Activated CD4-positive, alpha-beta memory T cell treated with anti-CD3 and anti-CD28 coated beads for 36 hours (primary cell): ENCODE data around the gene SPZ1. TPM values are rescaled to one million over a fixed set of nuclear protein-coding genes. Genes with fewer than 3 reads are reported as not detected.
"Not testable (repeated sequence)": the region's sequence is repeated elsewhere in the genome, so short reads cannot be mapped to it uniquely, and the experiment has no call there.

Source experiments
- CTCF ChIA-PET: fragments of 350-600 bp; sonication (Branson Sonifier 250); formaldehyde crosslinking; loops from one replicate; lab custom pipeline; 2021; ENCODE audit warnings: antibody characterized with exemption, inconsistent platforms; lab: Charles Lee
- POLR2A ChIA-PET: fragments of 350-600 bp; sonication (Branson Sonifier 250); formaldehyde crosslinking; loops from one replicate; lab custom pipeline; 2021; ENCODE audit warnings: antibody characterized with exemption; lab: Charles Lee
- DNase-seq: peaks from one replicate; pipeline ENCODE4 v3.0.0-alpha.2; 2020
- H3K27ac Mint-ChIP-seq: one replicate; pipeline ENCODE4 v1.8.0; 2021; ENCODE audit warnings: mixed read lengths
- H3K27me3 Mint-ChIP-seq: one replicate; pipeline ENCODE4 v1.8.0; 2021; ENCODE audit warnings: mixed read lengths
- H3K36me3 Mint-ChIP-seq: one replicate; pipeline ENCODE4 v1.8.0; 2021; ENCODE audit warnings: mixed read lengths
- H3K4me1 Mint-ChIP-seq: one replicate; pipeline ENCODE4 v1.8.0; 2021; ENCODE audit warnings: low read depth, mixed read lengths
- H3K4me3 Mint-ChIP-seq: one replicate; pipeline ENCODE4 v1.8.0; 2021; ENCODE audit warnings: mild to moderate bottlenecking, mixed read lengths
- H3K9me3 Mint-ChIP-seq: one replicate; pipeline ENCODE4 v1.8.0; 2021; ENCODE audit warnings: mixed read lengths
- intact Hi-C: fragments of 100-400 bp; cut with micrococcal nuclease; formaldehyde crosslinking; loops from one replicate; pipeline ENCODE4 v1.15.1; 2023
- total RNA-seq, 2 experiments: library from RNA; stranded (reverse); gene quantifications; one replicate each; pipeline ENCODE4 v1.2.3, GENCODE V29; 2021

The SPZ1 gene
- total RNA-seq, 2 experiments from 2014 or later, result not detected

GRCh38 chr5:80299601-80300000 lies 20.2 kb upstream of the SPZ1 start:
- DNase-seq, result no peak
- Mint-ChIP-seq H3K4me1 (no peaks in the 10 kb centered on the region), H3K9me3 (no peaks in the 10 kb centered on the region), H3K27me3 (no peaks in the 10 kb centered on the region), H3K27ac (no peak overlapping the region), H3K36me3 (no peaks in the 10 kb centered on the region), H3K4me3 (no peak overlapping the region)
- intact Hi-C loops, result no loop called here
- ChIA-PET POLR2A (no interaction called here), CTCF (interaction anchor here (1.3 kb wide), 1 partner anchor 216 kb away, joined by 3 read pairs; no protein-coding TSS in a partner anchor)

- H3K4me1 Mint-ChIP-seq, result no peaks in the 10 kb centered on the region
- H3K27ac Mint-ChIP-seq, result no peak overlapping the region
- intact Hi-C loops, result no loop called here
- H3K27me3 Mint-ChIP-seq, result no peaks in the 10 kb centered on the region
- H3K4me3 Mint-ChIP-seq, result no peak overlapping the region
- H3K36me3 Mint-ChIP-seq, result no peaks in the 10 kb centered on the region
- CTCF ChIA-PET, result interaction anchor here (1.3 kb wide), 1 partner anchor 217 kb away, joined by 3 read pairs; no protein-coding TSS in a partner anchor
- POLR2A ChIA-PET, result no interaction called here
- no peak for DNase-seq
- H3K9me3 Mint-ChIP-seq, result no peaks in the 10 kb centered on the region
Measured at GRCh38 chr5:80300125-80300524, 19.7 kb upstream of the SPZ1 start.

- POLR2A ChIA-PET, DNase-seq, H3K27ac Mint-ChIP-seq, H3K4me3 Mint-ChIP-seq, H3K9me3 Mint-ChIP-seq, H3K27me3 Mint-ChIP-seq, H3K36me3 Mint-ChIP-seq, H3K4me1 Mint-ChIP-seq, intact Hi-C loops: not testable (repeated sequence)
- CTCF ChIA-PET, result interaction anchor here (1.3 kb wide), 1 partner anchor 217 kb away, joined by 3 read pairs; no protein-coding TSS in a partner anchor
Measured at GRCh38 chr5:80300796-80301195, 19.0 kb upstream of the SPZ1 start.

GRCh38 chr5:80301342-80301741 lies 18.5 kb upstream of the SPZ1 start:
- DNase-seq, H3K27me3 Mint-ChIP-seq, H3K27ac Mint-ChIP-seq, CTCF ChIA-PET, POLR2A ChIA-PET, H3K9me3 Mint-ChIP-seq, intact Hi-C loops, H3K4me3 Mint-ChIP-seq, H3K36me3 Mint-ChIP-seq, H3K4me1 Mint-ChIP-seq: not testable (repeated sequence)

- Mint-ChIP-seq H3K4me1 (no peaks in the 10 kb centered on the region), H3K27me3 (no peaks in the 10 kb centered on the region), H3K36me3 (no peaks in the 10 kb centered on the region), H3K9me3 (no peaks in the 10 kb centered on the region), H3K27ac (no peak overlapping the region), H3K4me3 (no peak overlapping the region)
- ChIA-PET POLR2A (no interaction called here), CTCF (no interaction called here)
- intact Hi-C loops, result no loop called here
- DNase-seq, result no peak
Measured at GRCh38 chr5:80302636-80303035, 17.2 kb upstream of the SPZ1 start.

GRCh38 chr5:80308526-80308925 lies 11.3 kb upstream of the SPZ1 start:
- no peak overlapping the region for H3K27ac Mint-ChIP-seq

GRCh38 chr5:80309871-80310665 lies 9.7 kb upstream of the SPZ1 start:
- Mint-ChIP-seq H3K27ac (no peak overlapping the region), H3K4me3 (no peak overlapping the region), H3K4me1 (no peaks in the 10 kb centered on the region), H3K27me3 (peaks cover 1% of the 10 kb centered on the region), H3K9me3 (peaks cover 3% of the 10 kb centered on the region), H3K36me3 (no peaks in the 10 kb centered on the region)
- ChIA-PET CTCF (interaction anchor here (2.9 to 8.5 kb wide), 2 partner anchors 217 to 226 kb away, joined by 43 to 214 read pairs; no protein-coding TSS in a partner anchor), POLR2A (no interaction called here)
- intact Hi-C loops, result no loop called here
- no peak for DNase-seq

More at GRCh38 chr5:80308526-80308925, 11.3 kb upstream of the SPZ1 start:
- no peaks in the 10 kb centered on the region for H3K27me3 Mint-ChIP-seq
- no peaks in the 10 kb centered on the region for H3K4me1 Mint-ChIP-seq
- DNase-seq, result no peak
- H3K4me3 Mint-ChIP-seq, result no peak overlapping the region
- intact Hi-C loops, result no loop called here
- H3K36me3 Mint-ChIP-seq, result no peaks in the 10 kb centered on the region
- ChIA-PET POLR2A (interaction anchor here (1.0 kb wide), 1 partner anchor 217 kb away, joined by 5 read pairs; no protein-coding TSS in a partner anchor), CTCF (interaction anchor here (0.6 to 8.5 kb wide), 13 partner anchors 8 to 225 kb away, joined by 3 to 214 read pairs (median 5); partner anchors contain the start of gene SERINC5)
- peaks cover 3% of the 10 kb centered on the region for H3K9me3 Mint-ChIP-seq

- CTCF ChIA-PET, result interaction anchor here (0.9 to 1.2 kb wide), 2 partner anchors 223 to 232 kb away, joined by 3 read pairs; no protein-coding TSS in a partner anchor
- Mint-ChIP-seq H3K9me3 (no peaks in the 10 kb centered on the region), H3K27me3 (peaks cover 13% of the 10 kb centered on the region), H3K4me3 (no peak overlapping the region), H3K4me1 (no peaks in the 10 kb centered on the region), H3K36me3 (no peaks in the 10 kb centered on the region), H3K27ac (no peak overlapping the region)
- POLR2A ChIA-PET, result no interaction called here
- no peak for DNase-seq
- intact Hi-C loops, result no loop called here
Measured at GRCh38 chr5:80315244-80315643, 4.6 kb upstream of the SPZ1 start.

- H3K9me3 Mint-ChIP-seq, result no peaks in the 10 kb centered on the region
- ChIA-PET CTCF (interaction anchor here (0.6 to 1.1 kb wide), 3 partner anchors 10 to 234 kb away, joined by 3 read pairs; no protein-coding TSS in a partner anchor), POLR2A (no interaction called here)
- H3K27ac Mint-ChIP-seq, result no peak overlapping the region
- H3K27me3 Mint-ChIP-seq, result peaks cover 13% of the 10 kb centered on the region
- H3K36me3 Mint-ChIP-seq, result no peaks in the 10 kb centered on the region
- intact Hi-C loops, result no loop called here
- no peaks in the 10 kb centered on the region for H3K4me1 Mint-ChIP-seq
- no peak for DNase-seq
- H3K4me3 Mint-ChIP-seq, result no peak overlapping the region
Measured at GRCh38 chr5:80318212-80318611, 1.6 kb upstream of the SPZ1 start.

GRCh38 chr5:80324912-80325311 lies 5.1 kb downstream of the SPZ1 start:
- POLR2A ChIA-PET, result no interaction called here
- no peak overlapping the region for H3K4me3 Mint-ChIP-seq
- no peaks in the 10 kb centered on the region for H3K36me3 Mint-ChIP-seq
- H3K4me1 Mint-ChIP-seq, result no peaks in the 10 kb centered on the region
- intact Hi-C loops, result no loop called here
- H3K27ac Mint-ChIP-seq, result no peak overlapping the region
- CTCF ChIA-PET, result no interaction called here
- no peaks in the 10 kb centered on the region for H3K9me3 Mint-ChIP-seq
- DNase-seq, result no peak
- peaks cover 3% of the 10 kb centered on the region for H3K27me3 Mint-ChIP-seq

GRCh38 chr5:80326468-80326867 lies 6.7 kb downstream of the SPZ1 start:
- intact Hi-C loops, result no loop called here
- H3K4me3 Mint-ChIP-seq, result no peak overlapping the region
- no peak overlapping the region for H3K27ac Mint-ChIP-seq
- no peaks in the 10 kb centered on the region for H3K36me3 Mint-ChIP-seq
- CTCF ChIA-PET, result no interaction called here
- H3K9me3 Mint-ChIP-seq, result no peaks in the 10 kb centered on the region
- POLR2A ChIA-PET, result no interaction called here
- no peaks in the 10 kb centered on the region for H3K4me1 Mint-ChIP-seq
- no peak for DNase-seq
- no peaks in the 10 kb centered on the region for H3K27me3 Mint-ChIP-seq

GRCh38 chr5:80337379-80337778 lies 17.6 kb downstream of the SPZ1 start:
- Mint-ChIP-seq H3K27me3 (peaks cover 14% of the 10 kb centered on the region), H3K9me3 (no peaks in the 10 kb centered on the region), H3K4me1 (no peaks in the 10 kb centered on the region), H3K4me3 (no peak overlapping the region), H3K27ac (no peak overlapping the region), H3K36me3 (no peaks in the 10 kb centered on the region)
- CTCF ChIA-PET, result no interaction called here
- intact Hi-C loops, result no loop called here
- POLR2A ChIA-PET, result no interaction called here
- DNase-seq, result no peak
